Esophagus squamous epithelium (tissue), 4 donors: ENCODE results near the gene SAPCD1.

Experiments
- CTCF ChIP-seq, 6 experiments: fragments of 450-650 bp in 4 of 6; fragments of 200-600 bp in 2 of 6; sonication (generic) in 2 of 6; IDR thresholded peaks; one replicate each; pipeline ENCODE4 v1.5.1; 2016 to 2019; ENCODE audit warnings: antibody characterized with exemption in 6 of 6, mild to moderate bottlenecking in 4 of 6, moderate library complexity in 4 of 6
- POLR2A ChIP-seq, 4 donors: fragments of 450-650 bp; IDR thresholded peaks; one replicate each; pipeline ENCODE4 v1.6.1; 2017; ENCODE audit warnings: antibody characterized with exemption in 4 of 4, mild to moderate bottlenecking in 4 of 4, moderate library complexity in 3 of 4

DNA sequence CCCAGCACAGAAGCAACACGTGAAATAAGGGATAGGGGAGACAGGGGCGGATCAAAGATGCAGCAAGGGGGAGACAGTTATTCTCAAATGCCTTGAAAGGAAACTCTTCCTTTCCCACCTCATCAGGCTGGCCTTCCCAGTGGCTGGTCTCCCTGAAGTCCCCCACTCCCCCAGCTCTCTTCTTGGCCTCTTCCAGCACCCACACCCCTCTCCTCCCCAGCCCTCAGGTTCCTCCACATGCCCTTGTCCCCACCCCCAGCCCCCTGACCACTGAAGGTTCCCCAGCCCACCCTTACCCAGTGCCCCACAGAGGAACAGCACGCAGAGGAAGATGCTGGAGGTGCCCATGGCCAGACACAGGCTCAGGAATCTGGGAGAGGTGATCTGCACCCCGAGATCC is 49.0 kb upstream of the SAPCD1 start:
- TF ChIP-seq POLR2A (IDR thresholded peaks at IDR 0.05), result no peak
- no peak for TF ChIP-seq CTCF (IDR thresholded peaks at IDR 0.05)
